ENCODE measurements around the gene SCUBE1.

DNA sequence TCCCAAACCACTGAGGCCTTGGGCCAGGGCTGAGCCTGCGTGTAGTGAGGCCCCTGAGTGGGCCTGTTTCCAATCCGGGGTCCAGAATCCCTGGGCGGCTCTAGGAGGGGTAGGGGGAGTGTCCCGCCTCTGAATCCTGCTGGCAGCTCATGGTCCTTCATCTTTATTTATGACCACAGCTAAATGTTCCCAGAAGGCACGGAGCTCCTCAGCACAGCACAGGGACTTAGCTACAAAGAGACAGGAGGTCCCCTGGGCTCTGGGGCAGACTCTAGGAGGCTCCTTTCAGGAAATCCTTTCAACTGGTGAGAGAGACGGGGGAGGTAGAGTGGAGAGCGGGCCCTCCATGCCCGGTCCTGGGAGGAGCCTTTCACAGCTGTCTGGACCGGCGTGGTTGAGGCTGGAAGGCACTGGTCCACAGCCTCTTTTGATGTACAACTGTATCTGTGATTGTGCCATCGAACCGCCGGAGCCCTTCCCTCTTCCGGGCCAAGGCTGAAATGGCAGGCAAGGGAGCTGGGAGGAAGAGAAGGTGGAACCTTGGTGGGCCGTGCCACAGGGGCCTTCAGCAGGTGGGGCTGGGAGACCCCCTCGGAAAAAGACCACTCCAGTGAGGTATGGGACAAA lies 46.8 kb downstream of the SCUBE1 start:
- TF ChIP-seq, protein P1, sequence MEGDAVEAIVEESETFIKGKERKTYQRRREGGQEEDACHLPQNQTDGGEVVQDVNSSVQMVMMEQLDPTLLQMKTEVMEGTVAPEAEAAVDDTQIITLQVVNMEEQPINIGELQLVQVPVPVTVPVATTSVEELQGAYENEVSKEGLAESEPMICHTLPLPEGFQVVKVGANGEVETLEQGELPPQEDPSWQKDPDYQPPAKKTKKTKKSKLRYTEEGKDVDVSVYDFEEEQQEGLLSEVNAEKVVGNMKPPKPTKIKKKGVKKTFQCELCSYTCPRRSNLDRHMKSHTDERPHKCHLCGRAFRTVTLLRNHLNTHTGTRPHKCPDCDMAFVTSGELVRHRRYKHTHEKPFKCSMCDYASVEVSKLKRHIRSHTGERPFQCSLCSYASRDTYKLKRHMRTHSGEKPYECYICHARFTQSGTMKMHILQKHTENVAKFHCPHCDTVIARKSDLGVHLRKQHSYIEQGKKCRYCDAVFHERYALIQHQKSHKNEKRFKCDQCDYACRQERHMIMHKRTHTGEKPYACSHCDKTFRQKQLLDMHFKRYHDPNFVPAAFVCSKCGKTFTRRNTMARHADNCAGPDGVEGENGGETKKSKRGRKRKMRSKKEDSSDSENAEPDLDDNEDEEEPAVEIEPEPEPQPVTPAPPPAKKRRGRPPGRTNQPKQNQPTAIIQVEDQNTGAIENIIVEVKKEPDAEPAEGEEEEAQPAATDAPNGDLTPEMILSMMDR (IDR thresholded peaks at IDR 0.05) = no peak
- TF ChIP-seq POLR2AphosphoS5 (IDR thresholded peaks at IDR 0.05) = no peak
